Natural killer cell treated with Interleukin-12 subunit alpha and Interleukin-12 subunit beta and Interleukin-15 and Interleukin-18, amount 100 ng/mL, for 72 hours (primary cell): Measurements from ENCODE around the gene AQP12A. TPM values are rescaled to one million over a fixed set of nuclear protein-coding genes. Genes with fewer than 3 reads are reported as not detected.
"Not testable (repeated sequence)": the region's sequence is repeated elsewhere in the genome, so short reads cannot be mapped to it uniquely, and the experiment has no call there.

Experiments
- ATAC-seq, 2 donors: fragments of 150-1000 bp; cut with Tn5 transposase in 1 of 2; sonication (Bioruptor Pico), chemical (Tn5 transposase) in 1 of 2; 2 replicates each; pipeline ENCODE4 v1.10.0; 2021
- DNase-seq: peaks from one replicate; pipeline ENCODE4 v3.0.0; 2022; ENCODE audit warnings: low spot score
- H3K27ac Mint-ChIP-seq, 2 donors: 1 replicate in 1 of 2; 2 replicates in 1 of 2; pipeline ENCODE4 v1.8.0; 2022; ENCODE audit warnings: mixed read lengths in 2 of 2, mild to moderate bottlenecking in 1 of 2, moderate library complexity in 1 of 2
- H3K27me3 Mint-ChIP-seq, 2 donors: 1 replicate in 1 of 2; 2 replicates in 1 of 2; pipeline ENCODE4 v1.8.0; 2022; ENCODE audit warnings: mixed read lengths in 2 of 2
- H3K36me3 Mint-ChIP-seq: one replicate; pipeline ENCODE4 v1.8.0; 2022; ENCODE audit warnings: mixed read lengths
- H3K4me1 Mint-ChIP-seq, 2 donors: 1 replicate in 1 of 2; 2 replicates in 1 of 2; pipeline ENCODE4 v1.8.0; 2022; ENCODE audit warnings: low read depth in 2 of 2, mixed read lengths in 2 of 2, mild to moderate bottlenecking in 1 of 2
- H3K4me3 Mint-ChIP-seq: one replicate; pipeline ENCODE4 v1.8.0; 2022; ENCODE audit warnings: mixed read lengths
- H3K9me3 Mint-ChIP-seq: 2 replicates; pipeline ENCODE4 v1.8.0; 2022; ENCODE audit warnings: mixed read lengths
- total RNA-seq, 2 donors: library from RNA; stranded (reverse); gene quantifications; one replicate each; pipeline ENCODE4 v1.2.3, GENCODE V29; 2022

AQP12A gene
- total RNA-seq, 2 donors from 2014 or later = not detected

DNA sequence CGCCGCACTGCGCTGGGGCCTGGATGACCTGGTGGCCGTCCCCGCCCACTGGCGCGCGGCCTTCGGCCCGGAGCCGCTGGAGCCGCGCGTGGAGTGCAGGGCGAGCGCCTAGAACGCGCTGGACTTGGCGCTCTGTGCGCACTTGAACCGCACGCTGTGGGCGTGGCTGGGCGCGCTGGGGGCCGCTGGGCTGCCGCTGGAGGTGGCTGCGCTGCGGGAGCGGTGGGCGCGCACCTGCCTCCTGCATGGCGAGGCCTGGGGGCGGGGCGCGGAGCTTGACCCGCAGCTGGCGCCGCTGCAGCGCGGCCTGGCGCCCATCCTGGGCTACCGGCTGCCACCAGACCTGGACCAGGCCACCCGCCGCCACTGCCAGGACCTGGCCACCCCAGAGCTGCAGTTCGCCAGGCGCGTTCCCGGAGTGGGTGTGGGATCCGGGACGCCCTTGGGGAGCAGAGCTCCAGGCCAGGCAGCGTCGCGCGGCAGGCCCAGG is 18.9 kb upstream of the AQP12A start:
- no peak overlapping the region for H3K27ac Mint-ChIP-seq
- no peak overlapping the region for H3K4me3 Mint-ChIP-seq
- no peaks in the 10 kb centered on the region for H3K36me3 Mint-ChIP-seq
- H3K27me3 Mint-ChIP-seq = peaks cover 10 to 28% of the 10 kb centered on the region in 2 donors
- H3K9me3 Mint-ChIP-seq = no peaks in the 10 kb centered on the region
- DNase-seq (no peak), ATAC-seq (no peak)
- peaks cover 0 to 4% of the 10 kb centered on the region in 2 donors for H3K4me1 Mint-ChIP-seq

DNA sequence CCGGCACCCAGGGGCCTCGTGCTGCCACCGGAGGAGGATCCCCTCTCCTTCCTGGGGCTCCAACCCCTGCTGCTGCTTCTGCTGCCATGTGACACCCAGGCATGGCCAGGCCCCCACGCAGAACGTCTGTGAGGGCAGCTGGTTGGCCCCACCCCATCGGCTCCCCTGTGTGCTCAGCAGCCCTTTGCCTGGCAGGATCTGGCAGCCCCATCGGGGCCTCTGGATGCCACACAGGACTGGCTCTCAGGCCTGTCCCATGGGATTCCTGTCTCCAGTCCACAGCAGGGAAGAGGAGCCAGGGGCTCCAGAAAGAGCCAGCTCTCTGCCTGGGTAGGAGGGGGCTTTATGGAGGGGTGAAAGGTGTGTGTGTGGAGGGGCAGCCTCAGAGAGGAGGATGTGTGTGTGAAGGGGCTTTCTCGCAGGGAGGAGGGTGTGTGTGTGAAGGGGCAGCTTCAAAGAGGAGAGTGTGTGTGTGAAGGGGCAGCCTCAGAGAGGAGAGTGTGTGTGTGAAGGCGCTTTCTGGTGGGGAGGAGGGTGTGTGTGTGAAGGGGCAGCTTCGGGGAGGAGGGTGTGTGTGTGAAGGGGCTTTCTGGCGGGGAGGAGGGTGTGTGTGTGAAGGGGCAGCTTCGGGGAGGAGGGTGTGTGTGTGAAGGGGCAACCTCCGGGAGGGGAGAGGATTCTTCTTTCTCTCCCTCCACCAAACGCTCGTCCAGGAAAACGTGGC is 17.0 kb upstream of the AQP12A start:
- not testable (repeated sequence) for H3K27ac Mint-ChIP-seq, H3K9me3 Mint-ChIP-seq, ATAC-seq, H3K4me3 Mint-ChIP-seq, DNase-seq, H3K36me3 Mint-ChIP-seq, H3K4me1 Mint-ChIP-seq
- H3K27me3 Mint-ChIP-seq = peaks cover 8 to 23% of the 10 kb centered on the region in 2 donors

GRCh38 chr2:240675345-240675744 is 16.3 kb upstream of the AQP12A start:
- H3K27ac Mint-ChIP-seq, DNase-seq, H3K4me1 Mint-ChIP-seq, ATAC-seq, H3K36me3 Mint-ChIP-seq, H3K9me3 Mint-ChIP-seq, H3K4me3 Mint-ChIP-seq: not testable (repeated sequence)
- H3K27me3 Mint-ChIP-seq = peaks cover 8 to 18% of the 10 kb centered on the region in 2 donors

DNA sequence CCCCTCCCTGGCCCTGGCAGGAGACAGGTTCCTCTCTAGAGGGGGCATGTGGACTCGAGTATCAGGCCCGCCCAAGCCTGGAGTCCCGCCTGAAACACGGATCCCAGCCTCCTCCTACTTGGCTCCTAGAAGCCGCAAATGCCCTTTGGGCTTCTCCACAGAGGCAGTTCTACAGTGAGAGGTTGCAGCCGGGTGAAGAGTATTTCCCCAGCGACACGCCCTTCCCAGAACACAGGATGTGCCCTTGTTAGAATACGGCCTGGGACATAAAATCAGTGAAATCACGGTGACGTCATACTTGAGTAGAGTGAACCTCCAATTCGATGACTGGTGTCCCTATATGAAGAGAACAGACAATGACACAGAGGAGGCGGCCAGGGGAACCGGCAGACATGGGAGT is 13.6 kb upstream of the AQP12A start:
- H3K4me3 Mint-ChIP-seq, DNase-seq, H3K27me3 Mint-ChIP-seq, H3K9me3 Mint-ChIP-seq, H3K4me1 Mint-ChIP-seq, H3K27ac Mint-ChIP-seq, ATAC-seq, H3K36me3 Mint-ChIP-seq: not testable (repeated sequence)

DNA sequence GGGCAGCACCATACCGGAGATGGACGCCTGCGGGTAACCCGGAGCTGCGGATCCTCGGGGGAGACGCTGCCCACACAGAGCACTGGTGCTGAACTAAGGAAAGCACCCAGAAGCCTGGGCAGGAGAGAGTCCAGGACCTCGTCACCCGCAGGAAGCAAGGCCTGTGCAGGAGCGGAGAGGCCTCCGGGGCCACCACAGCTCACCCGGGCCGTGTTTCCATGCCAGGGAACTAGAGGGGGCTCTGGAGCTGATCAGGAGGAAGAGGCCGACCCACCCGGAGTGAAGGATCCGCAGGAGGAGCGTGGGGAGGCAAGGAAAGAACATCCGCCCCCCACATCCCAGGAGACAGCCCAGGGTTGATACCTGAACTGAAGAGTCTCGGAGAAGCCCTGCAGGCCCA is 12.8 kb upstream of the AQP12A start:
- not testable (repeated sequence) for H3K27me3 Mint-ChIP-seq, H3K27ac Mint-ChIP-seq, H3K36me3 Mint-ChIP-seq, H3K9me3 Mint-ChIP-seq, DNase-seq, H3K4me1 Mint-ChIP-seq, ATAC-seq, H3K4me3 Mint-ChIP-seq

- H3K4me3 Mint-ChIP-seq, H3K27ac Mint-ChIP-seq, H3K9me3 Mint-ChIP-seq, H3K36me3 Mint-ChIP-seq, H3K27me3 Mint-ChIP-seq, H3K4me1 Mint-ChIP-seq, DNase-seq: not testable (repeated sequence)
- ATAC-seq = peak; percentile 2 to 9
Observed at GRCh38 chr2:240680185-240680584, 11.5 kb upstream of the AQP12A start.

DNA sequence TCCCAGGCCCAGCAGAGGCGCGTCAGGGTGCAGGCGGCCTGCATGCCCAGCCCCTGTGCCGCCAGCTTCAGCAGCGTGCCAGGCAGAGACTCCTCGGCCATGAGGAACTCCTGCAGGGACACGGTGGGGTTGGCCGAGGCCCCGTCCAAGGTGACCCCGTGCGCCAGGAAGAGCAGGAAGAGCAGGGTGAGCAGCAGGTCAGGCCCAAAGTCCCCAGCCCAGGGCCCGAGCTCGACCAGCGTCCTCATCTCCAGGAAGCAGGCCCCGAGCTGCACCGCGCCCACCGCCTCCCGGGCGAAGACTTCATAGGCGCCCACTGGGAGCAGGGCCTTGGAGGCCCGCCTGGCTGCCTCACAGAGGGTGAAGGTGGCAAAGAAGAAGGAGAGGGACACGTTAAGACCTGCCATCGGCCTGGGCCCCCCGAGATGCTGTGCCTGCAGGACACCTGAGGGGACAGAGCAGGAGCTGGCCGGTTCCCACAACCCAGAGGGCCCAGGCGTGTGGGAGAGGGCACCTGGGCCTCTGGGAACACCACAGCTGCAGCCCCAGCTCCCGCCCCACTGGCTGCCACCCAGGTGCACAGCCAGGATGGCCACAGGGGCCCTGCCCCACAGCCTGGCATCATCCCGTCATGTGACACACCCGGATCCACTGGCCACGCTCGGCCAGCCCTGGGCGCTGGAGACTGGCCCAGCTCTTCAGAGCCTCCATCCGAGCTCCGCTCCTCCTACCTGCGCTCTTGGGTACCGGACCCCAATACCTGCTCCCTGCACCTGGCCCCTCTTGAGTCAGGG is 9.0 kb upstream of the AQP12A start, which contains the start of gene AQP12B:
Gene AQP12B, minus strand, starts transcription at position 455 of the 794 bp plus-strand sequence. Its CDS starts 48 bp downstream, at position 407.
- not testable (repeated sequence) for H3K9me3 Mint-ChIP-seq, H3K36me3 Mint-ChIP-seq, ATAC-seq, DNase-seq, H3K27ac Mint-ChIP-seq, H3K27me3 Mint-ChIP-seq, H3K4me3 Mint-ChIP-seq
- H3K4me1 Mint-ChIP-seq = peaks cover 9 to 11% of the 10 kb centered on the region in 2 donors

- H3K9me3 Mint-ChIP-seq, H3K27ac Mint-ChIP-seq, H3K4me3 Mint-ChIP-seq, DNase-seq, ATAC-seq, H3K27me3 Mint-ChIP-seq, H3K36me3 Mint-ChIP-seq: not testable (repeated sequence)
- H3K4me1 Mint-ChIP-seq = peaks cover 9 to 11% of the 10 kb centered on the region in 2 donors
Observed at GRCh38 chr2:240683329-240683979, 8.2 kb upstream of the AQP12A start.

DNA sequence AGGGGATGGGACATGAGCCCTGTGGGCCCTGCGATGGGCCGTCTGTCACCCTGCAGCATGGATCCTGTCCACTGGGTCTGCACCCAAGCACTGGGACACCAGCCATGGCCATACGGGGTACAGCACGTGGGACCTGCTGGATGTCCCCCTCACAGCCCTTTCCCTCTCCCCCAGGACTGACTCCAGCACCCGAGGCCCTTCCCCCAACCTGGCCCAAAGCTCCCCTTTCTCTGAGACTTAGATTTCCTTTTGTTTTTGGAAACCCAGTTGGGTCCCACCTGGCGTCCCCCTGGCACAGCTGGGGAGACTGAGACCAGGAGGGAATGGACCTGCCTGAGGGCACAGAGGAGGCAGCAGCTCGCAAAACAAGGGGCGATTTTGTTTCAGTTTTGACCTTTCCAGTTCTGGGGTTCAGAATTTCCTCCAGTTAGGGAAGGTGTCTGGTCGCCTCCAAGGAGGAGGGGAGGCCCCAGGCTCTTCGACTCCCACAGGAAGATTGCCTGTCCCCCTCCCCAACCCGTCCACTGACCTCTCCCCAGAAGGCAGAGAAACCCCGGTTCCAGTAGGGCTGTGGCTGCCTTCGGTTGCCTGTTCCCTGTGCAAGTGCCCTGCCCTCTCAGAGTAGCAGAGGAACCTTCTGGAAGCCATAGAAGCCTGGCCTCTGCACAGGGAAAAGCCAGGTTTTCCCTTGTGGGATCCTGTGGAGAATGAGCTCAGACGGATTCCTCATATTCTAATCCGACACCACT is 7.5 kb upstream of the AQP12A start:
- not testable (repeated sequence) for H3K27me3 Mint-ChIP-seq, H3K36me3 Mint-ChIP-seq, ATAC-seq, H3K9me3 Mint-ChIP-seq, DNase-seq, H3K27ac Mint-ChIP-seq, H3K4me3 Mint-ChIP-seq
- H3K4me1 Mint-ChIP-seq = peaks cover 9 to 11% of the 10 kb centered on the region in 2 donors

- Mint-ChIP-seq H3K9me3 (no peaks in the 10 kb centered on the region), H3K27me3 (no peaks in the 10 kb centered on the region), H3K36me3 (no peaks in the 10 kb centered on the region), H3K27ac (peak overlapping the region; percentile 10 to 23), H3K4me3 (peak overlapping the region; percentile 47), H3K4me1 (peaks cover 9 to 11% of the 10 kb centered on the region in 2 donors)
- no peak for DNase-seq
- no peak for ATAC-seq
Observed at GRCh38 chr2:240685771-240686371, 5.8 kb upstream of the AQP12A start.

GRCh38 chr2:240686460-240686859 is 5.2 kb upstream of the AQP12A start:
- H3K4me3 Mint-ChIP-seq = peak overlapping the region; percentile 47
- DNase-seq = no peak
- peak overlapping the region; percentile 10 to 23 for H3K27ac Mint-ChIP-seq
- no peaks in the 10 kb centered on the region for H3K27me3 Mint-ChIP-seq
- H3K4me1 Mint-ChIP-seq = peaks cover 9 to 11% of the 10 kb centered on the region in 2 donors
- H3K9me3 Mint-ChIP-seq = no peaks in the 10 kb centered on the region
- peak in 1 of 2 donors; percentile 28 for ATAC-seq
- no peaks in the 10 kb centered on the region for H3K36me3 Mint-ChIP-seq

DNA sequence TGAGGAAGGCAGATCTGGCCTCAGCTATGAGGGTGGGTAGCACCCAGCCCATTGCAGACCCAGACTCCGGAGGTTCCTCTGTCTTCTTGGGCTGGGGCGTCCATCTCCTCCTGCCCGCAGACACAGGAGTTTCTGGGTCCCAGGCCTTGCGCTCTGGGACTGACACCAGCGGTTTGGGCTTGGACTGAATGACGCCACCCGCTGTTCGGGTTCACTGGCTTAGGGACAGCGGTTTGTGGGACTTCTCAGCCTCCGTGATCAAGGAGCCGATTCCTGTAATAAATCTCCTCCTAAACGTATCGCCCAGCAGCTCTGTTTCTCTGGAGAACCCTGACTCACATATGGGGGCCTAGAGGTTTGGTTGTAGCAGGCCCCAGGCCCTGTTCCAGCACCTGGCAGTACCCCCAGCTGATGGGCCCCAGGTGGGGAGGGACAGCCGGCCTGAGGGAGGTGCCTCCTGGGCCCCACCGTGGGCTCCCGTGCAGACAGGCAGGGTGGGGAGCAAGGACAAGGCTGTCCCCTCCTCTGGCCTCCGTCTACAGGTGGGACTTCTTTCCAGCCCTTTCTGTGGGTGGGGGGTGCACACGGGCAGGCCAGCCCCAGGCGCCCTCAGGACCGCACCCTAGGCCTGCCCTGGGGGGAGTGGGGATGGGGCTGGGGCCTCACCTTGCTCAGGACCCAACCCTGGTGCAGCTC is 4.5 kb upstream of the AQP12A start:
- Mint-ChIP-seq H3K36me3 (no peaks in the 10 kb centered on the region), H3K4me3 (peak overlapping the region; percentile 47), H3K4me1 (peaks cover 9 to 11% of the 10 kb centered on the region in 2 donors), H3K9me3 (no peaks in the 10 kb centered on the region), H3K27me3 (no peaks in the 10 kb centered on the region), H3K27ac (peak overlapping the region in 1 of 2 donors; percentile 23)
- DNase-seq (no peak), ATAC-seq (no peak)
